Measurements from ENCODE around the gene STAG3. TPM values are rescaled to one million over a fixed set of nuclear protein-coding genes. Genes with fewer than 3 reads are reported as not detected.
"Not testable (repeated sequence)": the region's sequence is repeated elsewhere in the genome, so short reads cannot be mapped to it uniquely, and the experiment has no call there.

STAG3 gene, protein sequence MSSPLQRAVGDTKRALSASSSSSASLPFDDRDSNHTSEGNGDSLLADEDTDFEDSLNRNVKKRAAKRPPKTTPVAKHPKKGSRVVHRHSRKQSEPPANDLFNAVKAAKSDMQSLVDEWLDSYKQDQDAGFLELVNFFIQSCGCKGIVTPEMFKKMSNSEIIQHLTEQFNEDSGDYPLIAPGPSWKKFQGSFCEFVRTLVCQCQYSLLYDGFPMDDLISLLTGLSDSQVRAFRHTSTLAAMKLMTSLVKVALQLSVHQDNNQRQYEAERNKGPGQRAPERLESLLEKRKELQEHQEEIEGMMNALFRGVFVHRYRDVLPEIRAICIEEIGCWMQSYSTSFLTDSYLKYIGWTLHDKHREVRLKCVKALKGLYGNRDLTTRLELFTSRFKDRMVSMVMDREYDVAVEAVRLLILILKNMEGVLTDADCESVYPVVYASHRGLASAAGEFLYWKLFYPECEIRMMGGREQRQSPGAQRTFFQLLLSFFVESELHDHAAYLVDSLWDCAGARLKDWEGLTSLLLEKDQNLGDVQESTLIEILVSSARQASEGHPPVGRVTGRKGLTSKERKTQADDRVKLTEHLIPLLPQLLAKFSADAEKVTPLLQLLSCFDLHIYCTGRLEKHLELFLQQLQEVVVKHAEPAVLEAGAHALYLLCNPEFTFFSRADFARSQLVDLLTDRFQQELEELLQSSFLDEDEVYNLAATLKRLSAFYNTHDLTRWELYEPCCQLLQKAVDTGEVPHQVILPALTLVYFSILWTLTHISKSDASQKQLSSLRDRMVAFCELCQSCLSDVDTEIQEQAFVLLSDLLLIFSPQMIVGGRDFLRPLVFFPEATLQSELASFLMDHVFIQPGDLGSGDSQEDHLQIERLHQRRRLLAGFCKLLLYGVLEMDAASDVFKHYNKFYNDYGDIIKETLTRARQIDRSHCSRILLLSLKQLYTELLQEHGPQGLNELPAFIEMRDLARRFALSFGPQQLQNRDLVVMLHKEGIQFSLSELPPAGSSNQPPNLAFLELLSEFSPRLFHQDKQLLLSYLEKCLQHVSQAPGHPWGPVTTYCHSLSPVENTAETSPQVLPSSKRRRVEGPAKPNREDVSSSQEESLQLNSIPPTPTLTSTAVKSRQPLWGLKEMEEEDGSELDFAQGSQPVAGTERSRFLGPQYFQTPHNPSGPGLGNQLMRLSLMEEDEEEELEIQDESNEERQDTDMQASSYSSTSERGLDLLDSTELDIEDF
- 10 to 100 TPM in 1 of 2 donors, 1 to 10 TPM in 1; 1.8 to 37.6 TPM for total RNA-seq

DNA sequence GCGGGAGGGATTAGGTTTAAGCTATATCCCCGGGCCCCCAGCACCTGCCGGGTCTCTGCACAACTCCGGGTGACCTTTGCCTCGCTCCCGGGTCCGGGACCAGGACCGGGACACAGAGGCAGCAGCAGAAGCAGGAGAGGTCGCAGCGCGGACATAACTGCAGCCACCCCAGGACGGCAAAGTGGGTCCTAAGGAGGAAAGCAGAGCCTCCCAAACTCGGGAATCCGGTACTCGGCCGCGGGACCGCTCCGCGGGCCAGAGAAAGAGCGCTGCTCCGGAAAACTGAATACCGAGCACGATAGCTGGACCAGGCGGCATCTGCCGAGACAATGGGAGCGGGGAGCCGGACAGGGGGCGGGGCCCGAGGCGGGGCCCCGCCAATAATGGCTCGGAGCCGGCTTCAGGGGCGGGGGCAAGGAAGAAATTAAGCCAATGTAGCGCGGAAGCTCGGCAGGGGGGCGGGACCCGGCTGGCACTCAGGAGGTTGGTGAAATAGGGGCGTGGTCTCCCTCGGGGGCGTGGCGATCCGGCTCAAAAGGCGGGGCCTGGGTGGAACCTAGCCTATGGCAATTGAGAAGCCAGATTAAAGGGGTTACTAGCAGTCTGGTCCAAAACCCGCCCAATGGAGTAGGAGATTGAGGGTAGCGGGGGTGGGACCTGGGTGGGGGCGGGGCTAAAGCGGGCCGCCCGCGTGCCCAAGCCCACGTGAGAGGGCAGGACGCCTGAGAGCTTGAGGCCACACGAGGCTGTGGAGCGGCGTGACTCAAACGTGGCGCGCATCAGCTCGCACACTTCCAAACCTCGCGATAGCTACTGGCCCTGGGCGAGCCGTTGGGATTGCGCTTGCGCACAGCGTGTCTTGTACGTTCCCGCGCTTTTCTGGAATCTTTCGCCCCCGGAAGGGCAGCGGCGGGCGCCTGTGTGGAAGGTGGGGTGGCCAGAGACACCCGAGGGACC is at the start of gene STAG3, which contains the start of gene GPC2:
Gene STAG3 (plus strand): TSS at position 874 of the 957 bp plus-strand sequence. CDS start 2,639 bp downstream, outside the sequence.
Gene GPC2 (minus strand): TSS at position 337 of the 957 bp plus-strand sequence. CDS start 182 bp downstream, at position 155.
- Histone ChIP-seq H3K36me3 (no peaks in the 10 kb centered on the region), H3K9me3 (no peaks in the 10 kb centered on the region), H3K27me3 (replicated peaks; ENCODE audit: insufficient read depth) (no peaks in the 10 kb centered on the region), H3K27ac (no peak within 1 kb of the TSS), H3K4me3 (peak within 1 kb of the TSS; percentile 20), H3K4me1 (replicated peaks) (no peaks in the 10 kb centered on the region)
- TF ChIP-seq, protein P1, sequence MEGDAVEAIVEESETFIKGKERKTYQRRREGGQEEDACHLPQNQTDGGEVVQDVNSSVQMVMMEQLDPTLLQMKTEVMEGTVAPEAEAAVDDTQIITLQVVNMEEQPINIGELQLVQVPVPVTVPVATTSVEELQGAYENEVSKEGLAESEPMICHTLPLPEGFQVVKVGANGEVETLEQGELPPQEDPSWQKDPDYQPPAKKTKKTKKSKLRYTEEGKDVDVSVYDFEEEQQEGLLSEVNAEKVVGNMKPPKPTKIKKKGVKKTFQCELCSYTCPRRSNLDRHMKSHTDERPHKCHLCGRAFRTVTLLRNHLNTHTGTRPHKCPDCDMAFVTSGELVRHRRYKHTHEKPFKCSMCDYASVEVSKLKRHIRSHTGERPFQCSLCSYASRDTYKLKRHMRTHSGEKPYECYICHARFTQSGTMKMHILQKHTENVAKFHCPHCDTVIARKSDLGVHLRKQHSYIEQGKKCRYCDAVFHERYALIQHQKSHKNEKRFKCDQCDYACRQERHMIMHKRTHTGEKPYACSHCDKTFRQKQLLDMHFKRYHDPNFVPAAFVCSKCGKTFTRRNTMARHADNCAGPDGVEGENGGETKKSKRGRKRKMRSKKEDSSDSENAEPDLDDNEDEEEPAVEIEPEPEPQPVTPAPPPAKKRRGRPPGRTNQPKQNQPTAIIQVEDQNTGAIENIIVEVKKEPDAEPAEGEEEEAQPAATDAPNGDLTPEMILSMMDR (IDR thresholded peaks at IDR 0.05): no peak
- peak; percentile 50 for TF ChIP-seq POLR2AphosphoS5 (IDR thresholded peaks at IDR 0.05)
- peak; percentile 88 for DNase-seq (ENCODE audit: low spot score)
- 8% methylated on average over 77 of the region's 78 CpGs for WGBS
- intact Hi-C loops (cut with DNase I): no loop called here

DNA sequence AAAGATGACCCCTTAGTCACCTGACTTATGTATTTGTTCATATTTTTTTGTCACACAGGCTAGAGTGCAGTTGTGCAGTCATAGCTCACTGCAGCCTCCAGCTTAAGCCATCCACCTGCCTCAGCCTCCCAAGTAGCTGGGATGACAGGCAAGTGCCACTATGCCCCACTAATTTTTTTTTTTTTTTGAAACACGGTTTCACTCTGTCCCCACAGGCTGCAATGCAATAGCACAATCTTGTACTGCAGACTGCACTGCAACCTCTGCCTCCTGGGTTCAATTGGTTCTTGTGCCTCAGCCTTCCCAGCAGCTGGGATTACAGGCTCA is 49.1 kb upstream of the STAG3 start:
- H3K4me3 ChIP-seq: no peak overlapping the region
- no peaks in the 10 kb centered on the region for H3K9me3 ChIP-seq
- no peaks in the 10 kb centered on the region for H3K27me3 ChIP-seq (replicated peaks; ENCODE audit: insufficient read depth)
- no peaks in the 10 kb centered on the region for H3K4me1 ChIP-seq (replicated peaks)
- no peak for TF ChIP-seq POLR2AphosphoS5 (IDR thresholded peaks at IDR 0.05)
- TF ChIP-seq, protein P1 (IDR thresholded peaks at IDR 0.05): no peak
- no peak for TF ChIP-seq POLR2A (IDR thresholded peaks at IDR 0.05)
- 52% methylated on average over 1 of the region's 1 CpG for WGBS
- intact Hi-C loops (cut with DNase I): loop anchor here (5.0 to 10.0 kb wide), 3 partner anchors 41 to 216 kb away; partner anchors contain the start of gene COPS6
- no peaks in the 10 kb centered on the region for H3K36me3 ChIP-seq
- H3K27ac ChIP-seq: no peak overlapping the region
- no peak for DNase-seq (ENCODE audit: low spot score)

DNA sequence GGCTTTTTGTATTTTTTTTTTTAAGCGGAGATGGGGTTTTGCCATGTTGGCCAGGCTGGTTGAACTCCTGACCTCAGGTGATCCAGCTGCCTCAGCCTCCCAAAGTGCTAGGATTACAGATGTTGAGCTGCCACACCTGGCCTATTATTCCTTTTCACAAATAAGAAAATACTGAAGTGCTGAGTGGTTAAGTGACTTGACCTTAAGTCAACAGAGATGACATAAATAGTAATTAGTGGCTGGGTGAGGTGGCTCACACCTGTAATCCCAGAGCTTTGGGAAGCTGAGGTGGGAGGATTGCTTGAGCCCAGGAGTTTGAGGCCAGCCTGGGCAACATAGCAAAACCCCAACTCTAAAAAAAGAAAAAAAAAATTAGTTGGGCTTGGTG is 47.5 kb upstream of the STAG3 start:
- not testable (repeated sequence) for H3K9me3 ChIP-seq; H3K4me3 ChIP-seq; H3K27me3 ChIP-seq (replicated peaks; ENCODE audit: insufficient read depth); H3K4me1 ChIP-seq (replicated peaks); DNase-seq (ENCODE audit: low spot score); H3K36me3 ChIP-seq; H3K27ac ChIP-seq
- WGBS: 80% methylated on average over 1 of the region's 1 CpG
- intact Hi-C loops (cut with DNase I): loop anchor here (5.0 kb wide), 1 partner anchor 92 kb away; no protein-coding TSS in a partner anchor

DNA sequence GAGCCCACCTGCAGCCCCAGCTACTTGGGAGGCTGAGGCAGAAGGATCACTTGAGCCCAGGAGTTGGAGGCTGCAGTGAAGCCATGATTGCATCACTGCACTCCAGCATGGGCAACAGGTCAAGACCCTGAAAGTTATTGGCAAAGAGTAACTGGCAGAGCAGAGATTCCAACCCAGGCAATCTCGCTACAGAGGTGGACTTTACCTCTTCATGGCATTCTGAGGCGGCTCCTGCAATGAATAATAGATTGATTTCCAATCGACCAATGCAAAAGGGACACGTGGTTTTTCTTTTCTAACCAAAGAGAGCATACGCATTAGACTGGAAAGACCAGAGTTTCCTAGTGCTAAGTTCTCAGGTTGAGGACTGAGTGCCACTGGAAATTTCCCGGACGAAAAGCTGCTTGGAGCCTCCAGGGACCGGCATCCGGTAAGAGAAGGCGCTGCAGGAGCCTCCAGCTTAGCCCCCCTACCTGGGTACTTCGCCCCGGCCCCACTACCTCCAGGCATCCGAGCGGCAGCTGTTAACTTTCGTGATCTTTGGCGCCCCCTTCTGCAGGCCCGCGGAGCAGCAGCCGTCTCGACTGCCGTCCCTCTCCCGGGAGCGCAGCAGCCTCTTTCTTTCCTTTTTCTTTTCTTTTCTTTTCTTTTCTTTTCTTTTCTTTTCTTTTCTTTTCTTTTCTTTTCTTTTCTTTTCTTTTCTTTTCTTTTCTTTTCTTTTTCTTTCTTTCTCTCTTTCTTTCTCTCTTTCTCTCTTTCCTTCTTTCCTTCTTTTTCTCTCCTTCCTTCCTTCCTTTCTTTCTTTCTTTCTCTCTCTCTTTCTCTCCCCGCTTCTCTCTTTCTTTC is 46.9 kb upstream of the STAG3 start:
- Histone ChIP-seq H3K27ac (no peak overlapping the region), H3K4me1 (replicated peaks) (no peaks in the 10 kb centered on the region), H3K9me3 (no peaks in the 10 kb centered on the region), H3K27me3 (replicated peaks; ENCODE audit: insufficient read depth) (no peaks in the 10 kb centered on the region), H3K36me3 (no peaks in the 10 kb centered on the region), H3K4me3 (peak overlapping the region in 1 of 2 donors; percentile 10)
- intact Hi-C loops (cut with DNase I): loop anchor here (5.0 kb wide), 1 partner anchor 91 kb away; no protein-coding TSS in a partner anchor
- TF ChIP-seq, protein P1 (IDR thresholded peaks at IDR 0.05): peak; percentile 50 to 81 (median 70)
- TF ChIP-seq POLR2A (IDR thresholded peaks at IDR 0.05) (no peak), POLR2AphosphoS5 (IDR thresholded peaks at IDR 0.05) (peak; percentile 55)
- DNase-seq (ENCODE audit: low spot score): peak; percentile 66
- 14% methylated on average over 24 of the region's 24 CpGs for WGBS

Measured in prostate gland (tissue), 2 donors.